Mesothelial cell of epicardium (in vitro differentiated cells): ENCODE results near the gene PEX11G. TPM values are rescaled to one million over a fixed set of nuclear protein-coding genes. Genes with fewer than 3 reads are reported as not detected.

Experiments
- DNase-seq, 2 experiments: peaks; one replicate each; pipeline ENCODE4 v3.0.0; 2021; ENCODE audit warnings: low spot score in 2 of 2; ENCODE audit not compliant: unreplicated experiment in 2 of 2
- H3K27ac Mint-ChIP-seq: 2 replicates; pipeline ENCODE4 v1.8.0; 2021; ENCODE audit warnings: mixed read lengths
- H3K27me3 Mint-ChIP-seq: 2 replicates; pipeline ENCODE4 v1.8.0; 2021; ENCODE audit warnings: low read depth, mixed read lengths
- H3K36me3 Mint-ChIP-seq: 2 replicates; pipeline ENCODE4 v1.8.0; 2021; ENCODE audit warnings: mixed read lengths
- H3K4me1 Mint-ChIP-seq: 2 replicates; pipeline ENCODE4 v1.8.0; 2021; ENCODE audit warnings: mixed read lengths
- H3K4me3 Mint-ChIP-seq: 2 replicates; pipeline ENCODE4 v1.8.0; 2021; ENCODE audit warnings: mild to moderate bottlenecking, moderate library complexity, mixed read lengths
- H3K9me3 Mint-ChIP-seq: 2 replicates; pipeline ENCODE4 v1.8.0; 2021; ENCODE audit warnings: mixed read lengths
- total RNA-seq: library from RNA; stranded (reverse); gene quantifications from 3 replicates; pipeline ENCODE4 v1.2.1, GENCODE V29; 2021
- TF ChIP-seq, protein P1 (sequence below): fragments of 200-600 bp; sonication (generic); IDR thresholded peaks from one replicate; pipeline ENCODE4 v1.5.0; 2021; ENCODE audit warnings: antibody characterized with exemption; ENCODE audit not compliant: unreplicated experiment

Gene PEX11G
- total RNA-seq, 1 donor from 2014 or later = 7.0 TPM

DNA sequence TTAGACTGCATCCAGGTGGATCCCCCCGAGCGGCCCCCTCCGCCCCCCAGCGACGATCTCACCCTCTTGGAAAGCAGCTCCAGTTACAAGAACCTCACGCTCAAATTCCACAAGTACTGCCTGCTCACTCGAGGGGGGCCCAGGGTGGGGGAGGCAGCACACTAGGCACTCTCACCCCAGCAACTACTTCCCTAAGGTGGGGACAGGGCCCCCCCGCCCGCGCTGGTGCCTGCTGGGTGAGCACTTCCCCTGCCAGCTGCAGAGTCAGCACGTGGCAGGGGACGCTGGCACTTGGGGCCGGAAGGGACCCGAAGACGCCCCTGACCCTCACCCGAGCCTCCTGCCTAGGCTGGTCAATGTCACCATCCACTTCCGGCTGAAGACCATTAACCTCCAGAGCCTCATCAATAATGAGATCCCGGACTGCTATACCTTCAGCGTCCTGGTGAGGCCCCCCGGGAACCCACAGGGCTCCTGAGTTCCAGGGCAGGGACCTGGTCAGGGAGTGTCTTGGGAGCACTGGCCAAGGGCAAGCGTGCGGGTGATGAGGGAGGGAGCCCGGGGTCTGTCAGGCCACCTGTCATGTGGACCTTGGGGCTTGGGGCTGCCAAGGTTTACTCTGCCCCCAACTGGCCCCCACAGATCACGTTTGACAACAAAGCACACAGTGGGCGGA, 38.8 kb upstream of the PEX11G start:
- no peak overlapping the region for H3K27ac Mint-ChIP-seq
- TF ChIP-seq, protein P1, sequence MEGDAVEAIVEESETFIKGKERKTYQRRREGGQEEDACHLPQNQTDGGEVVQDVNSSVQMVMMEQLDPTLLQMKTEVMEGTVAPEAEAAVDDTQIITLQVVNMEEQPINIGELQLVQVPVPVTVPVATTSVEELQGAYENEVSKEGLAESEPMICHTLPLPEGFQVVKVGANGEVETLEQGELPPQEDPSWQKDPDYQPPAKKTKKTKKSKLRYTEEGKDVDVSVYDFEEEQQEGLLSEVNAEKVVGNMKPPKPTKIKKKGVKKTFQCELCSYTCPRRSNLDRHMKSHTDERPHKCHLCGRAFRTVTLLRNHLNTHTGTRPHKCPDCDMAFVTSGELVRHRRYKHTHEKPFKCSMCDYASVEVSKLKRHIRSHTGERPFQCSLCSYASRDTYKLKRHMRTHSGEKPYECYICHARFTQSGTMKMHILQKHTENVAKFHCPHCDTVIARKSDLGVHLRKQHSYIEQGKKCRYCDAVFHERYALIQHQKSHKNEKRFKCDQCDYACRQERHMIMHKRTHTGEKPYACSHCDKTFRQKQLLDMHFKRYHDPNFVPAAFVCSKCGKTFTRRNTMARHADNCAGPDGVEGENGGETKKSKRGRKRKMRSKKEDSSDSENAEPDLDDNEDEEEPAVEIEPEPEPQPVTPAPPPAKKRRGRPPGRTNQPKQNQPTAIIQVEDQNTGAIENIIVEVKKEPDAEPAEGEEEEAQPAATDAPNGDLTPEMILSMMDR = no peak
- H3K9me3 Mint-ChIP-seq = no peaks in the 10 kb centered on the region
- no peaks in the 10 kb centered on the region for H3K27me3 Mint-ChIP-seq
- no peak overlapping the region for H3K4me3 Mint-ChIP-seq
- peaks cover 8% of the 10 kb centered on the region for H3K36me3 Mint-ChIP-seq
- peaks cover 5% of the 10 kb centered on the region for H3K4me1 Mint-ChIP-seq
- no peak for DNase-seq

- peaks cover 6% of the 10 kb centered on the region for H3K36me3 Mint-ChIP-seq
- H3K4me1 Mint-ChIP-seq = peaks cover 10% of the 10 kb centered on the region
- H3K27ac Mint-ChIP-seq = no peak overlapping the region
- H3K9me3 Mint-ChIP-seq = no peaks in the 10 kb centered on the region
- H3K4me3 Mint-ChIP-seq = no peak overlapping the region
- TF ChIP-seq, protein P1 = no peak
- no peaks in the 10 kb centered on the region for H3K27me3 Mint-ChIP-seq
- DNase-seq = no peak
Observed at GRCh38 chr19:7526059-7526929, 37.5 kb upstream of the PEX11G start.

- no peak for DNase-seq
- Mint-ChIP-seq H3K36me3 (peaks cover 6% of the 10 kb centered on the region), H3K9me3 (no peaks in the 10 kb centered on the region), H3K27ac (no peak overlapping the region), H3K4me1 (peaks cover 10% of the 10 kb centered on the region), H3K4me3 (no peak overlapping the region), H3K27me3 (no peaks in the 10 kb centered on the region)
- TF ChIP-seq, protein P1 = no peak
Observed at GRCh38 chr19:7524992-7525739, 36.3 kb upstream of the PEX11G start.

DNA sequence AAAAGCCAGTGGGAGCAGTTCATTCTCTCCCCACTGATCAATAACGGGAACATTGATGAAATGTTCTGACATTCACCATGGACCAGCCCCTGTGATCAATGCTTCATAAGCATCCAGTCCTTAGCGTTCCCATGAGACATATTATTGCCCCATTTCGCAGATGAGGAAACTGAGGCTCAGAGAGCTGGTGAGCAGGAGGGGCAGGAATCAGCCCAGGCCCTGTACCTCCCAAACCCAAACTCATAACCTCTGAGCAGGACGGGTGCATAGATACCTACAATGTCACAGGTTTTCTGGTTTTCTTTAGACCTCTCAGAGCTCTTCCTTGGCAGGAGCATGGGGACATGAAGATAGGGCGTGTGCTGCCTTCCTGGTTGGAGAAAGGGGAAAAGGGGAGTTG, 35.7 kb upstream of the PEX11G start:
- Mint-ChIP-seq H3K4me3 (no peak overlapping the region), H3K27me3 (no peaks in the 10 kb centered on the region), H3K9me3 (no peaks in the 10 kb centered on the region), H3K27ac (no peak overlapping the region), H3K4me1 (peaks cover 10% of the 10 kb centered on the region), H3K36me3 (peaks cover 5% of the 10 kb centered on the region)
- TF ChIP-seq, protein P1 = no peak
- no peak for DNase-seq

GRCh38 chr19:7522923-7523667, 34.3 kb upstream of the PEX11G start:
- Mint-ChIP-seq H3K36me3 (peaks cover 11% of the 10 kb centered on the region), H3K27ac (no peak overlapping the region)

More at GRCh38 chr19:7522923-7523667, 34.3 kb upstream of the PEX11G start:
- Mint-ChIP-seq H3K4me1 (peaks cover 10% of the 10 kb centered on the region), H3K4me3 (peak overlapping the region; percentile 73), H3K27me3 (no peaks in the 10 kb centered on the region), H3K9me3 (no peaks in the 10 kb centered on the region)
- DNase-seq = no peak
- TF ChIP-seq, protein P1 = no peak
